GM18505 (cell line): ENCODE data around the gene NCOR2.
"Not testable (repeated sequence)": the region's sequence is repeated elsewhere in the genome, so short reads cannot be mapped to it uniquely, and the experiment has no call there.

Source experiments
- ATAC-seq: cut with Tn5 transposase; IDR thresholded peaks from one replicate; pipeline ENCODE4 v1.9.1; 2021; ENCODE audit not compliant: unreplicated experiment
- POLR2A ChIP-seq: IDR thresholded peaks from 4 replicates; pipeline ENCODE4 v1.6.1; 2011; ENCODE audit warnings: borderline replicate concordance; ENCODE audit not compliant: insufficient read depth, insufficient read length; ENCODE audit errors: extremely low read depth

Gene NCOR2

GRCh38 chr12:124592481-124593160 is 25.2 kb upstream of the NCOR2 start:
- TF ChIP-seq POLR2A: no peak
- no peak for ATAC-seq

- no peak for TF ChIP-seq POLR2A
- no peak for ATAC-seq
Observed at GRCh38 chr12:124592050-124592449, 24.6 kb upstream of the NCOR2 start.

- no peak for TF ChIP-seq POLR2A
- ATAC-seq: no peak
Observed at GRCh38 chr12:124590447-124590846, 23.0 kb upstream of the NCOR2 start.

GRCh38 chr12:124588751-124589267 is 21.4 kb upstream of the NCOR2 start:
- no peak for TF ChIP-seq POLR2A
- ATAC-seq: no peak

- ATAC-seq: no peak
- TF ChIP-seq POLR2A: no peak
Observed at GRCh38 chr12:124588018-124588634, 20.7 kb upstream of the NCOR2 start.

GRCh38 chr12:124586756-124587155 is 19.3 kb upstream of the NCOR2 start:
- ATAC-seq: no peak
- TF ChIP-seq POLR2A: no peak

- ATAC-seq: not testable (repeated sequence)
Observed at GRCh38 chr12:124584494-124584893, 17.1 kb upstream of the NCOR2 start.

- ATAC-seq: no peak
- TF ChIP-seq POLR2A: no peak
Observed at GRCh38 chr12:124583854-124584253, 16.4 kb upstream of the NCOR2 start.

- no peak for ATAC-seq
- TF ChIP-seq POLR2A: no peak
Observed at GRCh38 chr12:124582108-124582424, 14.7 kb upstream of the NCOR2 start.

GRCh38 chr12:124581307-124582107 is 14.1 kb upstream of the NCOR2 start:
- no peak for TF ChIP-seq POLR2A
- ATAC-seq: no peak

GRCh38 chr12:124579921-124580517 is 12.6 kb upstream of the NCOR2 start:
- no peak for ATAC-seq
- TF ChIP-seq POLR2A: no peak

- no peak for TF ChIP-seq POLR2A
Observed at GRCh38 chr12:124578854-124579253, 11.4 kb upstream of the NCOR2 start.

GRCh38 chr12:124578445-124578844 is 11.0 kb upstream of the NCOR2 start:
- no peak for ATAC-seq

More at GRCh38 chr12:124578854-124579253, 11.4 kb upstream of the NCOR2 start:
- no peak for ATAC-seq

GRCh38 chr12:124577986-124578385 is 10.6 kb upstream of the NCOR2 start:
- no peak for TF ChIP-seq POLR2A
- ATAC-seq: no peak

More at GRCh38 chr12:124578445-124578844, 11.0 kb upstream of the NCOR2 start:
- TF ChIP-seq POLR2A: no peak

- no peak for TF ChIP-seq POLR2A
- no peak for ATAC-seq
Observed at GRCh38 chr12:124577374-124577773, 10.0 kb upstream of the NCOR2 start.
